NCI-H128 (cell line): ENCODE data around the gene LINC01488.

ENCODE experiments used
- DNase-seq: peaks from one replicate; lab custom pipeline; 2025; ENCODE audit not compliant: unreplicated experiment; lab: John Stamatoyannopoulos, UW

Gene LINC01488

DNA sequence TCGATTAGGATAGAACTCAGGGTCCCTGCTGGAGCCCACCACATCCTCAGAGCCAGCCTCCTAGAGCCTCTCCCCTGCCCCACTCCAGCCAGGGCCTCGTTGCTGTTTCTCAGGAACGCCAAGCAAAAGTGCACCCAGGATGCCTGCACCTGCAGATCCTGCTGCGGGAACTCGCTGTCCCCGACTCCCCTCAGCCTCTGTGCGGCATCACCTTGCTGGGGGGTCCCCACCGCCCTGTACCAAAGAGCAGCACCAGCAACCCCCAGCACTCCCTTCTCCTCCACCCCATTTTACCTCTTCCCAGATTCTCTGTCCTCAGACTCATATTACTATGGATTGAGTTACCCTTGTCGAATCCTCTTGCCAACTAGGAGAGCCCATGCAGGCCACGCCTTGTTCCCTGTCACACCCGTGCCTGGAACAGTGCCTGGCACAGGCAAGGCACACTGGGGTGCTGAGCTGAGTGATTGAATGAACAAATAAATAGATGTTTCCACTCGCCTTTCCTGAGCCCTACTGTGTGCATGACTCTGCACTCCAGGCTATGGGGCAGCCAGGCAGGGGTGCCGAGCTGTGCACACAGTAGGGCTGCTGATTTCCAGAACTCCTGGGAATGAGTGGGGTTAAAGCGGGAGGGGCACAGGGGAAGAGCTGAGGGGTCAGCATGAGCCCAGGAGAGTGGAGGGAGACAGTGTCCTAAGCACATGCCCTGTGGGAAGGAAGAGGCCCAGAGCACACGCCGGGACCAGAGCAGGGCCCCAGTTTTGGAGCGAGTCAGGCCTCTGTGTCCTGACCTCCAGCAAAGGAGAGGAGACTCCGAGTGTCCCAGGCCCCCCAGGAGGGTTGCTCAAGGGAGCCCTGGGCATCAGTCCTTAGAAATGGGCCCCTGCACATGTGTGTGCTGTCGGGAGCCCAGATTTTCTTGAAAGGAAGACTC, 44.3 kb downstream of the LINC01488 start:
- DNase-seq = no peak

DNA sequence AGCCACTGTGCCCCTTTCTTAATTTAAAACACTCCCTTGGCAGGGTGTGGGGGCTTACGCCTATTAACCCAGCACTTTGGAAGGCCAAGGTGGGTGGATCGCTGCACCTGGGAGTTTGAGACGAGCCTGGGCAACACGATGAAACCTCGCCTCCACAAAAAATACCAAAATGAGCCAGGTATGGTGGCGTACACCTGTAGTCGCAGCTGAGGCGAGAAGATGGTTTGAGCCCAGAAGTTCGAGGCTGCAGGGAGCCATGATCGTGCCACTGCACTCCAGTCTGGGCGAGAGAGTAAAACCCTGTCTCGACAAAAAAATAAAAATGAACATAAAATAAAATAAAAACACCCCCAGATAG, 45.0 kb downstream of the LINC01488 start:
- no peak for DNase-seq

GRCh38 chr11:69529001-69529400, 47.5 kb downstream of the LINC01488 start:
- DNase-seq = no peak

DNA sequence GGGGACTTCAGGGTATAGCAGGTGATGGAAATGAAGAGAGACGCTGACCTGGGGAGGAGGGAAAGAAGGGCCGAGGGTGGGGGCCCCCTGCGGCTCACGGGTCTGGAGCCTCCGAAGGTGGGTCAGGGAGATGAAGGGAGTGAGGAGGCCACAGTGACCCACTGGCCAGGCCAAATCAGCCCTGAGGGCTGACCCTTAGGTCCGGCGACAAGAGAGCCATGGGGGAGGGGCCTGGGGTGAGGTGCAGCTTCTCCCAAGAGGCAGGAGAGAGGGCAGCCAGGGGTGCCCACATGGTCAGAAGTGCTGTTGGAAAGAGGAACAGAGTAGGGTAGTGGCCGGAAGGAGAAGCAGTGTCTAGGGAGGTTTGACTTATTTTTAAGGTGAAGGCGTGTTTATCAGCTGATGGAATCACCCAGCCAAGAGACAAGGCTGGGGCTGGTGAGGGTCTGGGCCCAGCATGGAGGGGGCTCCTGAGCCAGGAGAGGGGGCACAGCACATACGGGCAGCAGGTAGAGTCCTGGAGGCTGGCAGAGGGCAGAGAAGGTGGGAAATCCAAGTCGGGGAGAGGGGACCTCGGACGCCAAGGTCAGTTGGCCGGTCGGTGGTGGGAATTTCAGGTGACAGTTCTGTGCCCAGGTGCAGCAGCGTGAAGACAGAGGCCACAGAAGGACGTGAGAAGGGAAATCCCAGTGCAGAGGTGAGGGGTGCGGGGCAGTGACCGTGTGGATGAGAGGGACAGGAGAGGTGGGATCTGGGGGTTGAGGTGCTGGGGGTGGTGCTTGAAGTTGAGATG, 49.0 kb downstream of the LINC01488 start:
- no peak for DNase-seq

GRCh38 chr11:69531071-69531716, 49.7 kb downstream of the LINC01488 start:
- no peak for DNase-seq

DNA sequence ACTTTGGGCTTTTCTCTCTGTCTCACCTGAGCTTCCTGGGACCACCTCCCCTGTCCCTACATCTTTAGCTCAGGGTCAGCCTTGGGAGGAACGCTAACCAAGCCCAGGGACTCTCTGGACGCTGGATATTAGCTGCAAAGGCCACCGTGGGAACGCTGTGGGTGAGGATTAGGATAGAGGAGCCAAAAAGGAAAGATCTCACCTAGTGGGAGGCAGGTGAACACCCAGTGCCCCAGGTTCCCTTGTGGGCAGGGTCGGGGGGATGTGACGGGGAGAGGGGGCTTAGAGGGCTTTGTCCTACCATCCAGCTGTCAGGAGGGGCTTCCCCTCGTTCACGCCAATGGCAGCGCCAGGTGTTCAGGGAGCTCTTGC, 50.2 kb downstream of the LINC01488 start:
- no peak for DNase-seq

DNA sequence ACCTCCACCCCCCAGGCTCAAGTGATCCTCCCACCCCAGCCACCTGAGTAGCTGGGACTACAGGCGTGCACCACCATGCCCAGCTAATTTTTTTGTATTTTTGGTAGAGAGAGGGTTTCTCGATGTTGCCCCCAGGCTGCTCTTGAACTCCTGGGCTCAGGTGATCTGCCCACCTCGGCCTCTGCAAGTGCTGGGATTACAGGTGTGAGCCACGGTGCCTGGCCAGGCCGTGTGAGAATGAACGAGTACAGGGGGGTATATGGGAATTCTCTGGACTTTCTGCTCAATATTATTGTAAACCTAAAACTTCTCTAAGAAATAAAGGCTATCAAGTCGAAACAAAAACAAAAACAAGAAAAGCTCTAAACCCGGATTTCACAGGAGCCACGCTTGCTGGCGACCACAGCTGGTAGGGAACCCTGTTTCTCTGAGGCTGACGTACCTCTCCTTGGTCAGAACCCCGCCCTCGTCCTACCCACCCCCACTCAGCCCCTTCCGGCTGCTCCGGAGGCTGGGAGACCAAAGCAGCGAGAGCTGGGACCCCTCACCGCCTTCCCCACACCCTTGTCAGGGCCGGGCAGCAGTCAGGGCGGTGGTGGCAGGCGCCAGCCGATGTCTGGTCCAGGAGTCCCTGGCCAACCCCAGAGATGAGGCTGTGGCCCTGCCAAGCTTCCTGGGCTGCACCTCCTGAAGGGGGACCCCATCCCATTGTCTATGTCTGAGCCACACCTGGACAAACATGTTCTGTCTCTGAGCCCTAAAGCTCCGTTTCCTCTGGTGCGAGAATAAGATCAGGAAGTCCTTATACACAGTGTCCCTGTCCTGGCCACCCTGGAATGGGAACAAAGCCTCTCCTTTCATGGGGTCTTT, 52.1 kb downstream of the LINC01488 start:
- DNase-seq = no peak

- no peak for DNase-seq
Observed at GRCh38 chr11:69534166-69534530, 52.7 kb downstream of the LINC01488 start.

DNA sequence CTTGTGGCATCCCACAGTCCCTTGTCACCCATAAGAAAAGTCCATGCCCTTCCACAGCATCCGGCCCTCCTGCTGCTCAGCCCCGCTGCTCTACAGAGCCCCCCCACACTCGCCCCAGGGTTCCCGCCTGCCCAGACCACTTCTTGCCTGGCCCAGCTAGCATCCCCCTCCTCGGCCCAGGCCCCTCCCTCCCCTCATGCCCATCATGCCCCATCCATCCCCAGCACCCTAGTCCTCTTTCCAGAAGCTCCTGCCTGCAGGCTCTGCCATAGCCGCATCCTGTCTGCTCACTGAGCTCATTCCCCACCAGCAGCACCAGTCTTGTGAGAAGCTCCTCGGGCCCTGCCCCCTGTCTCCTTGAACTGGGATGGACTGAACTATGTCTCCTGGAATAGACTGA, 54.4 kb downstream of the LINC01488 start:
- DNase-seq = no peak

- DNase-seq = no peak
Observed at GRCh38 chr11:69536406-69536805, 54.9 kb downstream of the LINC01488 start.

- DNase-seq = no peak
Observed at GRCh38 chr11:69537126-69537525, 55.7 kb downstream of the LINC01488 start.

- DNase-seq = no peak
Observed at GRCh38 chr11:69537855-69538640, 56.6 kb downstream of the LINC01488 start.

DNA sequence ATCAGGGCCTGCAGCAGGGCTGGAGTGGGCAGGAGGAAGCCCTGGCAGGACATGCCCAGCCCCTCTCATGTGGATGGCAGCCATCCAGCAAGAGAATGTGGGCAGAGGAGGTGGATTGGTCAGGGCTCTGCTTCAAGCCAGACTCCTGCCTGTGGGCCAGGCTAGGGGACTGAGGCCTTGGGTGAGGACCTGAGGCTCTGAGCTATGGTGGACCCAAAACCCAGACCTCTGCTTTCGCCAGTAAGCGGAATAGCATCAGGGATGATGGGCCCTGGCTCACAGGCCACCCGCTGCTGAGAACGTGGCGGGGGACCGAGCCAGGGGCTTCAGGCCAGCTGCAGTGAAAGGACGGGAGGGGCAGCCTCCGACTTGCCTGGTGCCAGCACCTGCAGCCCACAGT, 57.4 kb downstream of the LINC01488 start:
- DNase-seq = no peak

DNA sequence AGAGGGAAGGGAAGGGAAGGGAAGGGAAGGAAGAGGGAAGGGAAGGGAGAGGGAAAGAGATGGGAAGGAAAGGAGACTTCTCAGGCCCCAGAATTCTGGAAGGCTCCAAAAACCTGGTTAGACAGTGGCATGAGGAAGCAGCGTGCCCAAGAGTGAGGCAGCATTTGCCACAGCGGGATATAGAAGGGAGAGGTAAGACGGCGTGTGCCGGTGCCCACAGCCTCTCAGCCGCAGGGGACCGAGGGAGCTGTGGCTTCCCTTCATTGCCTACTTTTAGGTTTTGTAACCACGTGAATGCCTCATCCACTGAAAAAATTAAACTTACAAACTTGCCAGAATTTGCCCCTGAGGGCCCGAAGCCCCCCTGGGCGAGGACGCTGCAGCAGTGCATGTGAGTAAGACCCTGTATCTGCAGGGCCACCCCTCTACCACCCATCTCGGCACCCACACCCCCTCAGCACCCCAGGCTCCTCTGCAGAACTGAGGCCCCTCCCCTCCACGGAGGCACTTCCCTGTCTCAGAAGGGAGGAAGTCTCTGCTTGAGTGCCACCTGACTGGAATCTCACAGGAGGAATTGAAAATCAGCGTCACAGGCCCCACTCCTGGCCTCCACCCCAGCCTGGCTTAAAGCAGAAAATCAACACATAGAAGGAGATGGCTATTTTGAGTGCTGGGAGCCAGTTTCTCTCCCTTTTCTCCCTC, 58.1 kb downstream of the LINC01488 start:
- no peak for DNase-seq

DNA sequence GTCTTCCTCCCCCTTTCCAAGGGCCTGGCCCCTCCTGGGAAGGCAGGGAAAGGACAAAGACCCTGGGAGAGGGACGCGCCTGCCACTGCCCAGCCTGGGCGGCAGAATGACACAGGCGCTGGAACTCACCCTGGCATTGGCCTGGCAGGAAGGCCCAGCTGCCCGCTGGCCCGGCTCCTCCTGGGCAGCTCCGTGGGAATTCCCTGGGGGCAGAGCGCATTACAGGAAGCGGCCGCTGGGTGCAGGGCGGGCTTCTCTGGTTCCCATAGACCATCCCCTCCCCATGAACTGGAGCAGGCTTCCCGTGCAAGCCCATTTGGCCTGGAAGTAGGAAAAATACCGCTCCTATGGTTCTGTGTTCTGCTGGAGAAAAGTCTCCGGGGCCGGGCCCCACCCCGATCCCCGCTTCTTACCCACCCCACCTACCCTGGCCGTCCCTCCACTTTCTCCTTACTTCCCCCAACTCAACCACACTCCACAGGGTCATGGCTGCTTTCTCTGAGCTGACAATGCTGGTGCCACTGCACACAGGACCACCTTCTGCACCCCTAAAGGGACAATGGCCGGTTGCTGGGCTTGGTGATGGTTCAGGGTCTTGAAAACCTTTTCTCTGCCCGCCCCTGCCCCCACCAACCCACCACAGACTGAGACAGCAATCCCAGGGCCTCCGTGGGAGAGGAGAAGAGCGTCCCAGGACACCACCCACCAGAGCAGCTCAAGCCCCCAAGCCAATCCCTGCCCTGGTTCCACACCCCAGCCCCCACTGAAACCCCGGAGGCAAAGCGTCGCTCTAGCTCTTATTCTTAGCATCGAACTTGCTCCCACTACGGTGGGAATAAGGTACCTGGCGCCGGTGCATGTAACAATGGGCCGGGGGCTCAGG, 58.9 kb downstream of the LINC01488 start:
- no peak for DNase-seq

- no peak for DNase-seq
Observed at GRCh38 chr11:69541001-69541285, 59.5 kb downstream of the LINC01488 start.

DNA sequence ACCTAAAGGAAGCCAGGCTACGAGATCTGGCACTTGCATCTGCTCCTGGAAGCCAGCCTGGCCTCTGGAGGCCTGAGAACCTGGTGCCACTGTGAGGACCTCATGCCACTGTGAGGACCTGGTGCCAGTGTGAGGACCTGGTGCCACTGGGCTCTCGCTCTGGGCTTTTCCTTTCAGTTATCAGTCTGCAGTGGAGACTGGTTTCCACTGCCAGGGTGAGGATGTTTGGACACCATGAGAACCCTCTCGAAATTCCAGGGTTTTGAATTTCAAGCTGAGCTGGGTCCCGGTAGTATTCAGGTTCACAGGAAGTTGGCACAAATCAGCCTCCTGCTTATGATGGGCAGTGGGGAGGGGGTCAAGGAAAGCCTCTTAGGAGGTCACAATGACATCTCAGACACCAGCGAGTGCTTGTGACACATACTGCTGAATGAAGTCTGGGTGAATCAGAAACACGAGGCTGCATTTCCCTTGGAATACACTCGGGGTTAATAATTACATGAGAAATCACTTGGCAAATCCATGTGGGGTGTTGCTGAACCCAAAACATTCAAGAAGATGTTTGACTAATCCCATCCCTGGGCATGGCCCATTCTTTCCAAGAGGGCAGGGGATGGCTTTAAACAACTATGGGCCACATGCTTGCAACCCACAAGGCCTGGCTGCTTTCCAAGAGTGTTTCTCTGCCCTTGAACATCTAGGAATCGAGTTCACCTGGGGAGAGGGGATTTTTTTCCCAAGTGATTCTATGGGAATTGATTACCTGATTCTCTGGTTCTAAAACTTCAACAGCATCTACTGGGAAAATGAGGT, 60.2 kb downstream of the LINC01488 start:
- DNase-seq = no peak
